Sigmoid colon (tissue), 7 donors: ENCODE data around the gene TIMM17B. TPM values are rescaled to one million over a fixed set of nuclear protein-coding genes. Genes with fewer than 3 reads are reported as not detected.

ENCODE experiments used
- DNase-seq: peaks from one replicate; pipeline ENCODE4 v3.0.0-alpha.2; 2019
- H3K27ac ChIP-seq, 4 donors: fragments of 200-600 bp; sonication (generic); one replicate each; pipeline ENCODE4 v1.5.1; 2016 to 2019; ENCODE audit warnings: mild to moderate bottlenecking in 1 of 4
- H3K27me3 ChIP-seq, 3 donors: fragments of 200-600 bp; sonication (generic); one replicate each; pipeline ENCODE4 v1.5.1; 2019; ENCODE audit warnings: mild to moderate bottlenecking in 1 of 3
- H3K36me3 ChIP-seq, 4 donors: fragments of 200-600 bp; sonication (generic); one replicate each; pipeline ENCODE4 v1.5.1; 2016 to 2019
- H3K4me1 ChIP-seq, 4 donors: fragments of 200-600 bp; sonication (generic); one replicate each; pipeline ENCODE4 v1.5.1; 2017 to 2019
- H3K4me3 ChIP-seq, 4 donors: fragments of 200-600 bp; sonication (generic); one replicate each; pipeline ENCODE4 v1.5.1; 2017 to 2019; ENCODE audit warnings: mild to moderate bottlenecking in 2 of 4, moderate library complexity in 1 of 4
- H3K9me3 ChIP-seq, 4 donors: fragments of 200-600 bp in 3 of 4; sonication (generic) in 3 of 4; one replicate each; pipeline versions ENCODE4 v1.5.1 to v1.6.1; 2013 to 2019
- CTCF ChIP-seq, 4 experiments: fragments of 450-650 bp in 3 of 4; fragments of 200-600 bp in 1 of 4; IDR thresholded peaks; one replicate each; pipeline ENCODE4 v1.5.1; 2016 to 2019; ENCODE audit warnings: antibody characterized with exemption in 4 of 4, mild to moderate bottlenecking in 3 of 4, moderate library complexity in 2 of 4
- EP300 ChIP-seq, 4 donors: sonication (generic); formaldehyde crosslinking; IDR thresholded peaks; one replicate each; pipeline ENCODE4 v1.6.1; 2017; ENCODE audit warnings: antibody characterized with exemption in 4 of 4
- POLR2A ChIP-seq, 2 donors: fragments of 450-650 bp; IDR thresholded peaks; one replicate each; pipeline ENCODE4 v1.6.1; 2016; ENCODE audit warnings: antibody characterized with exemption in 2 of 2, mild to moderate bottlenecking in 2 of 2, moderate library complexity in 2 of 2
- POLR2AphosphoS5 ChIP-seq, 4 donors: sonication (generic); formaldehyde crosslinking; IDR thresholded peaks; one replicate each; pipeline ENCODE4 v1.6.1; 2017; ENCODE audit warnings: antibody characterized with exemption in 4 of 4
- WGBS, 2 donors: extraction: QIAGEN DNeasy Blood & Tissue Kit; methylation state at CpG; one replicate each; pipeline ENCODE4 v1.1.7; 2013; 5-methylcytosine and 5-hydroxymethylcytosine counted together
- intact Hi-C: fragments of 100-400 bp; cut with DNase I; formaldehyde crosslinking; loops from one replicate; pipeline ENCODE4 v1.15.1; 2023
- polyA plus RNA-seq, 3 donors: library from polyadenylated mRNA; stranded (reverse); fragments of 200-250 nt; gene quantifications; one replicate each; pipeline ENCODE4 v1.2.3, GENCODE V29; 2013
- total RNA-seq, 4 donors: library from RNA; depleted of rRNA; stranded (reverse); fragments of >200 nt; gene quantifications; one replicate each; pipeline ENCODE4 v1.1.0, GENCODE V29; 2016
- donor health status: healthy with polysubstance abuse.
- donor health status: Bipolar disorder and iron deficiency.
- donor health status: healthy.

TIMM17B gene
- total and polyA plus RNA-seq, 7 donors = 37.7 to 63.1 (median 46.3) TPM

GRCh38 chrX:48935301-48935670, 37.7 kb upstream of the TIMM17B start:
- DNase-seq = no peak
- no peak overlapping the region for H3K27ac ChIP-seq
- no peaks in the 10 kb centered on the region for H3K9me3 ChIP-seq
- intact Hi-C loops = no loop called here
- peaks cover 0 to 33% (median 6%) of the 10 kb centered on the region in 4 donors for H3K36me3 ChIP-seq
- H3K27me3 ChIP-seq = no peaks in the 10 kb centered on the region
- no peak overlapping the region for H3K4me3 ChIP-seq
- TF ChIP-seq POLR2AphosphoS5 (IDR thresholded peaks at IDR 0.05) = no peak
- peaks cover 0 to 13% (median 3%) of the 10 kb centered on the region in 4 donors for H3K4me1 ChIP-seq
- WGBS, 2 donors = 95% methylated on average over 1 of the region's 1 CpG

- Histone ChIP-seq H3K27ac (no peak overlapping the region), H3K36me3 (peaks cover 0 to 33% (median 6%) of the 10 kb centered on the region in 4 donors), H3K4me1 (peaks cover 0 to 13% (median 3%) of the 10 kb centered on the region in 4 donors), H3K9me3 (no peaks in the 10 kb centered on the region), H3K4me3 (no peak overlapping the region), H3K27me3 (no peaks in the 10 kb centered on the region)
- WGBS, 2 donors = 79 to 84% methylated on average over 7 of the region's 7 CpGs
- TF ChIP-seq CTCF (IDR thresholded peaks at IDR 0.05) (no peak), POLR2A (IDR thresholded peaks at IDR 0.05) (no peak), POLR2AphosphoS5 (IDR thresholded peaks at IDR 0.05) (no peak), EP300 (IDR thresholded peaks at IDR 0.05) (no peak)
- intact Hi-C loops = no loop called here
- no peak for DNase-seq
Measured at GRCh38 chrX:48934581-48935300, 37.2 kb upstream of the TIMM17B start.

GRCh38 chrX:48933757-48934156, 36.2 kb upstream of the TIMM17B start:
- Histone ChIP-seq H3K4me3 (no peak overlapping the region), H3K36me3 (peaks cover 0 to 34% (median 6%) of the 10 kb centered on the region in 4 donors), H3K9me3 (no peaks in the 10 kb centered on the region), H3K27ac (no peak overlapping the region), H3K4me1 (peaks cover 0 to 13% (median 3%) of the 10 kb centered on the region in 4 donors), H3K27me3 (no peaks in the 10 kb centered on the region)
- intact Hi-C loops = no loop called here
- no peak for DNase-seq
- 70 to 95% methylated on average over 2 of the region's 2 CpGs for WGBS, 2 donors
- no peak for TF ChIP-seq EP300 (IDR thresholded peaks at IDR 0.05)
- TF ChIP-seq POLR2A (IDR thresholded peaks at IDR 0.05) = no peak
- no peak for TF ChIP-seq POLR2AphosphoS5 (IDR thresholded peaks at IDR 0.05)
- no peak for TF ChIP-seq CTCF (IDR thresholded peaks at IDR 0.05)

GRCh38 chrX:48927736-48928382, 30.3 kb upstream of the TIMM17B start:
- Histone ChIP-seq H3K4me3 (no peak overlapping the region), H3K27ac (no peak overlapping the region), H3K4me1 (no peaks in the 10 kb centered on the region), H3K36me3 (peaks cover 0 to 47% (median 7%) of the 10 kb centered on the region in 4 donors), H3K27me3 (no peaks in the 10 kb centered on the region), H3K9me3 (no peaks in the 10 kb centered on the region)
- no peak for DNase-seq
- TF ChIP-seq CTCF (IDR thresholded peaks at IDR 0.05) = no peak
- WGBS, 2 donors = 74 to 79% methylated on average over 2 of the region's 2 CpGs
- intact Hi-C loops = no loop called here

GRCh38 chrX:48927123-48927522, 29.6 kb upstream of the TIMM17B start:
- TF ChIP-seq POLR2AphosphoS5 (IDR thresholded peaks at IDR 0.05) (no peak), POLR2A (IDR thresholded peaks at IDR 0.05) (no peak), CTCF (IDR thresholded peaks at IDR 0.05) (no peak), EP300 (IDR thresholded peaks at IDR 0.05) (no peak)
- H3K27me3 ChIP-seq = no peaks in the 10 kb centered on the region
- H3K27ac ChIP-seq = no peak overlapping the region
- DNase-seq = no peak
- no peaks in the 10 kb centered on the region for H3K4me1 ChIP-seq
- peaks cover 0 to 47% (median 9%) of the 10 kb centered on the region in 4 donors for H3K36me3 ChIP-seq
- H3K9me3 ChIP-seq = no peaks in the 10 kb centered on the region
- WGBS, 2 donors = 94 to 96% methylated on average over 5 of the region's 5 CpGs
- intact Hi-C loops = no loop called here
- no peak overlapping the region for H3K4me3 ChIP-seq
